Fibroblast of villous mesenchyme (primary cell): Measurements from ENCODE around the gene GRK3. TPM values are rescaled to one million over a fixed set of nuclear protein-coding genes. Genes with fewer than 3 reads are reported as not detected.
"Not testable (repeated sequence)": the region's sequence is repeated elsewhere in the genome, so short reads cannot be mapped to it uniquely, and the experiment has no call there.

Source experiments
- DNase-seq: peaks from one replicate; pipeline ENCODE4 v3.0.0-alpha.2; 2010; ENCODE audit warnings: low read depth
- H3K4me3 ChIP-seq: 2 replicates; pipeline ENCODE4 v1.5.1; 2011; ENCODE audit warnings: low read depth, mild to moderate bottlenecking, low read length
- total RNA-seq: library from RNA; depleted of rRNA; stranded (reverse); fragments of >200 nt; gene quantifications from 2 replicates; pipeline ENCODE4 v1.2.3, GENCODE V29; 2012
- TF ChIP-seq, protein P1 (sequence below): IDR thresholded peaks from 2 replicates; pipeline ENCODE4 v1.5.1; 2012; ENCODE audit warnings: low read depth, mild to moderate bottlenecking, low read length; ENCODE audit not compliant: insufficient read depth

The GRK3 gene
- total RNA-seq, 1 donor = 1.7 TPM

DNA sequence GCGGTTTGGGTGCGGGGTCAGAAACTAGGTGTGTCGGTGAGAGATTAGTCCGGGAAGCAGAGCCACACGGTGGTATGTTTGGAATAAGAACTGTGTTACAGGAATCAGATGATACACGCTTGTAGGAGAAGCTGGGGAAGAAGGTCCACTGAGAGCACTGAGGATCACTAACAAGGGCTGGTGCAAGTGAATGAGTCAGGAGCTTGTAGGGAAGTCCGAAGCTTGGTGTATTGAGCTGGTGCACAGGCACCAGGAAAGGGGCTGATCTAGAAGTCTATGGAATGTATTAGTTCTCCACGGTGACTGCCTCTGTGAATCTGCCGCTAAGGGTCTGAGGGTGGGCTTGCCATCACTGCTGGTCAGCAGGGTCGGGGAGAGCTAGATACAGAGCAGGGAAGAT, 18.8 kb upstream of the GRK3 start:
- H3K4me3 ChIP-seq = no peak overlapping the region
- TF ChIP-seq, protein P1, sequence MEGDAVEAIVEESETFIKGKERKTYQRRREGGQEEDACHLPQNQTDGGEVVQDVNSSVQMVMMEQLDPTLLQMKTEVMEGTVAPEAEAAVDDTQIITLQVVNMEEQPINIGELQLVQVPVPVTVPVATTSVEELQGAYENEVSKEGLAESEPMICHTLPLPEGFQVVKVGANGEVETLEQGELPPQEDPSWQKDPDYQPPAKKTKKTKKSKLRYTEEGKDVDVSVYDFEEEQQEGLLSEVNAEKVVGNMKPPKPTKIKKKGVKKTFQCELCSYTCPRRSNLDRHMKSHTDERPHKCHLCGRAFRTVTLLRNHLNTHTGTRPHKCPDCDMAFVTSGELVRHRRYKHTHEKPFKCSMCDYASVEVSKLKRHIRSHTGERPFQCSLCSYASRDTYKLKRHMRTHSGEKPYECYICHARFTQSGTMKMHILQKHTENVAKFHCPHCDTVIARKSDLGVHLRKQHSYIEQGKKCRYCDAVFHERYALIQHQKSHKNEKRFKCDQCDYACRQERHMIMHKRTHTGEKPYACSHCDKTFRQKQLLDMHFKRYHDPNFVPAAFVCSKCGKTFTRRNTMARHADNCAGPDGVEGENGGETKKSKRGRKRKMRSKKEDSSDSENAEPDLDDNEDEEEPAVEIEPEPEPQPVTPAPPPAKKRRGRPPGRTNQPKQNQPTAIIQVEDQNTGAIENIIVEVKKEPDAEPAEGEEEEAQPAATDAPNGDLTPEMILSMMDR = no peak
- no peak for DNase-seq

DNA sequence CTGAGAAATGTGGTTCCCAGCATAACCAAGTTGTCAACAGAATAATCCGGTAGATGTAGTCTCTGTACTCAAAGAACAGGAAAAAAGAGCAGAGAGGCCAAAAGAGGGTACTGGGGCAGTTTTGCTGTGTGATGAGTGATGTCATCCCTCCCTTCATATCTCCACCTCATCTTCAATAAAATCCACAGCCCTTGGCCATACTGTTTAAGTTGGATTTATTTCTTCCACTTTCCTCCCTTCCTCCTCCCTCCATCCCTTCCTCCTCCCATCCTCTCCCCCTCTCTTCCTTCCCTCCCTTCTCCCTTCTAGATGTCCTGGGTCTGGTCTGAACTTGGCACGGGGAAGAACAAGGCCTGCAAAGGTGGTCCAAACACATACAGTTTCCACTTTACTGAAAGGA, 18.2 kb upstream of the GRK3 start:
- H3K4me3 ChIP-seq = no peak overlapping the region
- no peak for DNase-seq
- TF ChIP-seq, protein P1 = no peak

- DNase-seq = no peak
- TF ChIP-seq, protein P1 = no peak
- H3K4me3 ChIP-seq = no peak overlapping the region
Measured at GRCh38 chr22:25546751-25547150, 17.7 kb upstream of the GRK3 start.

DNA sequence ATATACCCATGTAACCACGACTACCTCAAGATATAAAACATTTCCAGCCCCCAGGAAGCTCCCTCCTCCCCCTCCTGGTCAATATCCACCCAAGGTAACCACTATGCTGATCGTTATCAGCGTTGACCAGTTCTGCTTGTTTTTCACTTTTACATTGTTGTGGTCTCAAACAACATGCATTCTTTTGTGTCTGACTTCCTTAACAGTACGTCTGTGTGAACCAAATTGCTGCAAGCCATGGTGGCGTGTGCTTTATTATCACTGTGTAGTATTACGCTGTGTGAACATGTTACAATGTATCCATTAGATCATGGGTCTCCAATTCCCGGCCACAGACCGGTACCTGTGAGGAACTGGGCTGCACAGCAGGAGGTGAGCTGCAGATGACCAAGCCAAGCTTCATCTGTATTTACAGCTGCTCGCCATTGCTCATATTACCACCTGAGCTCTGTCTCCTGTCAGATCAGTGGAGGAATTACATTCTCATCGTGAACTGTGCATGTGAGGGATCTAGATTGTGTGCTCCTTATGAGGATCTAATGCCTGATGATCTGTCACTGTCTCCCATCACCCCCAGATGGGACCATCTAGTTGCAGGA, 15.5 kb upstream of the GRK3 start:
- no peak overlapping the region for H3K4me3 ChIP-seq
- TF ChIP-seq, protein P1 = no peak
- DNase-seq = no peak

DNA sequence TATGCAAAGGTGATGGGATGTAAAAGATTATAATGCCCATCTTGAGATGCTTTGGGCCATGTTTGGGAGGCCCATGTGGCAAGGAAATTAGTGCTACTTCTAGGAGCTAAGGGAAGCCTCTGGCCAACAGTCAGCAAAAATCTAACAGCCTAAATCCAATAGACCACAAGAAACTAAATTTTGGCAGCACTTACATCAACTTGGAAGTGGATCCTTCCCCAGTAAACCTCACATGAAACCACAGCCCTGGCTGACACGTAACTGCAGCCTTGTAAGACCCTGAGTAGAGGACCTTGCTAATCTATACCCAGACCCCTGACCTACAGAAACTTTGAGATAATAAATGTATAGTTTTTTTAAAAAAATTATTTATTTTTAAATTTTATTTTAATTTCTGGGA, 13.1 kb upstream of the GRK3 start:
- DNase-seq = no peak
- TF ChIP-seq, protein P1 = no peak
- no peak overlapping the region for H3K4me3 ChIP-seq

DNA sequence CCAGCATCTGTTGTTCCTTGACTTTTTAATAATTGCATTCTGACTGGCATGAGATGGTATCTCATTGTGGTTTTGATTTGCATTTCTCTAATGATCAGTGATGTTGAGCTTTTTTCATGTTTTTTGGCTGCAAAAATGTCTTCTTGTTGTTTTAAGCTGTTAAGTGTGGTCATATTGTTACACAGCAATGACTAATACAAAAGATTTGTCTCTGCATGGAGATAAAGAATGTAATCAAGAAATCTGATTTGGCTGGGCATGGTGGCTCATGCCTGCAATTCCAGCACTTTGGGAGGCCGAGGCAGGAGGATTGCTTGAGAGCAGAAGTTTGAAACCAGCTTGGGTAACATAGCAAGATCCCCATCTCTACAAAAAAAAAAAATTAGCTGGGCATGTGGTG, 12.1 kb upstream of the GRK3 start:
- not testable (repeated sequence) for DNase-seq, H3K4me3 ChIP-seq

DNA sequence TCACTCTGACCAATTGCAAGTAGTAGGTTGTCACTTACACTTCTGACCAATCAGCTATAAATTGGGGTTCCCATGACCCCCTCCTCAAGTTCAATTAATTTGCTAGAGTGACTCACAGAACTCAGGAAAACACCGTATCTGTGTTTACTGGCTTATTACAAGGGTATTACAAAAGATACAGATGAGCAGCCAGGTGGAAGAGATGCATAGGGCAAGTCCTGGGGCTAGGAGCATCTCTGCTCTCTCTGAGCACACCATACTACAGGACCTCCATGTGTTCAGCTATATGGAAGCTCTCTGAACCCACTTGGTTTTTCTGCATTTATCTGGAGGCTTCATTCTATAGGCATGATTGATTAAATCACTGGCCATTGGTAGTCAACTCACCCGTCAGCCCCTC, 11.3 kb upstream of the GRK3 start:
- TF ChIP-seq, protein P1 = no peak
- DNase-seq = no peak
- H3K4me3 ChIP-seq = no peak overlapping the region

- TF ChIP-seq, protein P1 = no peak
- no peak overlapping the region for H3K4me3 ChIP-seq
- DNase-seq = no peak
Measured at GRCh38 chr22:25554238-25554671, 10.2 kb upstream of the GRK3 start.
